ENCODE data around the gene TACR2. TPM values are rescaled to one million over a fixed set of nuclear protein-coding genes. Genes with fewer than 3 reads are reported as not detected.

Gene TACR2
- total RNA-seq, 1 experiment from 2014 or later: 0.04 TPM

DNA sequence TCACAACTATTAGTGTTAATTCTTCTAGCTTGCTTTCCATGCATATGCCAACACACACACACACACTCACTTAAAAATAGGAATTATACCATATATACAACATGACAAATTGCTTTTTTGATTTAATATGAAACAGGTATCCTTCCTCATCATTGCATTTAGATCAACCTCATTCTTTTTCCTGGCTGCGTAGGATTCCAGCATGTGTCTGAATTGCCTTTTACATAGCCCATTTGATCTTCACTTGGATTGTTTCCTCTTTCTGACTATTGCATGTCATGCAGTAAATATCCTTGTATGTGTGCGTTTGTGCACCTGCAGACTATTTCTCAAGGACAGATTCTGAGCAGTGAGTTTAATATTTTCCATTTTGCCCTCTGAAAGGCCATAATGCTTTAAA lies 28.2 kb downstream of the TACR2 start:
- no peaks in the 10 kb centered on the region for H3K9me3 ChIP-seq (replicated peaks)
- H3K4me1 ChIP-seq: peaks cover 3% of the 10 kb centered on the region; the same call in 1 of the 2 replicates
- H3K4me3 ChIP-seq: no peak overlapping the region
- no peak overlapping the region for H3K27ac ChIP-seq
- no peaks in the 10 kb centered on the region for H3K27me3 ChIP-seq
- DNase-seq: no peak
- H3K36me3 ChIP-seq: peaks cover 3% of the 10 kb centered on the region; the same call in 1 of the 2 replicates

DNA sequence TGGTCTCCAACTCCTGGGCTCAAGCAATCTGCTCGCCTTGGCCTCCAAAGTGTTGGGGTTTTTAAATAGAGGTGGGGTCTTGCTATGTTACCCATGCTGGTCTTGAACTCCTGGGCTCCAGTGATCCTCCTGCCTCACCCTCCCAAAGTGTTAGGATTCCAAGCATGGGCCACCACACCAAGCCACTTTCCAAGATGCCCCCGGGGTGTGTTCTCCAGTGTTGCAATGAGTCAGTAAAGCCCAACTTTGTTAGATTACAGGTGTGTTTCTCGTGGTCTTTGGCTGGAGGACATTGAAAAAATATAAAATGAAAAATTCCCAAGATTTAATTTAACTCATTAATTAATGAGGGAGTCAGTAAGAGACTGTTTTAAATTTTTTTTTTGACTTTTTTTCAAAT lies 29.2 kb downstream of the TACR2 start:
- Histone ChIP-seq H3K27me3 (no peaks in the 10 kb centered on the region), H3K9me3 (replicated peaks) (no peaks in the 10 kb centered on the region), H3K4me3 (no peak overlapping the region), H3K27ac (no peak overlapping the region), H3K4me1 (peaks cover 4% of the 10 kb centered on the region; the same call in 1 of the 2 replicates), H3K36me3 (peaks cover 3% of the 10 kb centered on the region; the same call in 1 of the 2 replicates)
- DNase-seq: no peak

DNA sequence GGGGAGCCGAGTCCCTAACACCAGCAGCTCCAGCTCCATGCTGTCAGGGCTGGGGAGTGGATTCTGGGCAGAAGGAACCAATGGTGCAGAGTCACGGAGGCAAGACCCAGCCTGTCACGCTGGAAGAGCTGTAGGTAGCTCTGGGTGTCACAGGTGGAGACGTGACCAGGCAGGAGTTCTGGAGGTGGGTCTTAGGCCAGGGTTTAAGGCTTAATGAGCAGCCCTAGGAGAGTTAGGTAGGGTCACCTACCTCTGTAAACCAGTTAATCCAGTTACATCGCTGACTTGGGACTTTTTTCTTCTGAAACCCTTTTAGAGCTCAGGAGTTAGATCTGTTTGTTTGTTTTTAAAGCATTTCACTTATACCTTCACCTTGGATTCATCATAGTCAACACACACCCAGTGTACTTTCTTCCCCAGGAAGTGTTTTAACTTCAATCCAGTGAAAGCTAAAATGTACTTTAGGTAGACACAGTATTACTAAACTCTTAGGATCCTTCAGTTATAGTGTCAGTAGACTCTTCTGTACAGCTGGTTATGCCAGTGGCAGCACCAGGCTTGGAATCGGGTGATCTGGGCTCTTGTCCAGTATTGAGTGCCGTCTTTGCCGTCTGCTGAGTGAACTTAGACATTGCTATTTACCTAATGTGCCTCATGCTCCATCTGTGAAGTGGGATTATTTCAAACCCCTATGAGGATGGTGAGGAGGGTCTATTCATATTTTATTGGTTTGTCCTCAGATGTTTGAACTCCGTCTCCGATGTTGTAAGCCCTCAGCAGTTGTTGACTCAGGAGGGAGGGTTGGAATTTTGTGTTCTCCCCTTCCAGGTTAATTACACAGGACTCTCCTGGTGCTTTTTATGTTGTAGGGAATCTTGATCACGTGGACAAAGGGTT lies 31.0 kb downstream of the TACR2 start:
- peaks cover 3% of the 10 kb centered on the region; the same call in 1 of the 2 replicates for H3K36me3 ChIP-seq
- no peak overlapping the region for H3K27ac ChIP-seq
- no peak overlapping the region for H3K4me3 ChIP-seq
- peaks cover 4% of the 10 kb centered on the region; the same call in 1 of the 2 replicates for H3K4me1 ChIP-seq
- no peaks in the 10 kb centered on the region for H3K27me3 ChIP-seq
- no peaks in the 10 kb centered on the region for H3K9me3 ChIP-seq (replicated peaks)
- no peak for DNase-seq

DNA sequence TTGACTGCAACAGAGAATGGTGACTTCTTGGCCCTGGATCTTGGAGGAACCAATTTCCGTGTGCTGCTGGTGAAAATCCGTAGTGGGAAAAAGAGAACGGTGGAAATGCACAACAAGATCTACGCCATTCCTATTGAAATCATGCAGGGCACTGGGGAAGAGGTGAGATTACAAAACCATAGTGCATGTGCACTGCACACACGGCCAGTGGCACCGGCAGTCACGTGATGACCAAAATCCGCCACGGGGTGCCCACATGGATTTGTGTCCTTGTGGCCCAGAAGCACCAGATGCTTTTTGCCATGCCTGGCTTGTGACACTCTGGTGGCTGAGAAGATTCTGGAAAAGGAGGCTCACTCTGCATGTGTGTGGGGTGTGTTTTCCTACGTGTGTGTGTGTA lies 32.4 kb downstream of the TACR2 start:
- Histone ChIP-seq H3K27ac (no peak overlapping the region), H3K9me3 (replicated peaks) (no peaks in the 10 kb centered on the region), H3K4me3 (no peak overlapping the region), H3K4me1 (peaks cover 4% of the 10 kb centered on the region; the same call in 1 of the 2 replicates), H3K27me3 (no peaks in the 10 kb centered on the region), H3K36me3 (peaks cover 3% of the 10 kb centered on the region; the same call in 1 of the 2 replicates)
- no peak for DNase-seq

DNA sequence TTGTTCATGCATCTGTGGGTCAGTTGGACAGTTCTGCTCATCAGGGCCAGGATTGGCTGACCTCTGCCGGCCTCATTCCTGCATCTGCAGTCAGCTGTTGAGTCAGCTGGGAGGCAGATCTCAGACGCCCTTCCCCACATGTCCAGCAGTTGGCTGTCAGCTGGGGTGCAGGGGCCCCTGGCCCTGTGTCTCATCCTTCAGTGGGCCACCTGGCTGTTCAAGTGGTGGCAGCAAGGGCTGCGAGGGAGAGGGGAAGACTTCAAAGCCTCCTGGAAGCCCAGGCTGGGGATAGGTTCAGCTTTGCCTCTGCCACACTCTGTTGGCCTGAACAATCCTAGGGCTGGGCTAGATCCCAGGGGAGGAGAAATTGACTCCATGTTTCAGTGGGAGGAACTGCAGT lies 33.2 kb downstream of the TACR2 start:
- H3K27me3 ChIP-seq: no peaks in the 10 kb centered on the region
- no peak overlapping the region for H3K4me3 ChIP-seq
- peaks cover 3% of the 10 kb centered on the region; the same call in 1 of the 2 replicates for H3K36me3 ChIP-seq
- peak; percentile 34 to 36 for DNase-seq
- no peaks in the 10 kb centered on the region for H3K9me3 ChIP-seq (replicated peaks)
- H3K4me1 ChIP-seq: peaks cover 4% of the 10 kb centered on the region; the same call in 1 of the 2 replicates
- H3K27ac ChIP-seq: no peak overlapping the region

DNA sequence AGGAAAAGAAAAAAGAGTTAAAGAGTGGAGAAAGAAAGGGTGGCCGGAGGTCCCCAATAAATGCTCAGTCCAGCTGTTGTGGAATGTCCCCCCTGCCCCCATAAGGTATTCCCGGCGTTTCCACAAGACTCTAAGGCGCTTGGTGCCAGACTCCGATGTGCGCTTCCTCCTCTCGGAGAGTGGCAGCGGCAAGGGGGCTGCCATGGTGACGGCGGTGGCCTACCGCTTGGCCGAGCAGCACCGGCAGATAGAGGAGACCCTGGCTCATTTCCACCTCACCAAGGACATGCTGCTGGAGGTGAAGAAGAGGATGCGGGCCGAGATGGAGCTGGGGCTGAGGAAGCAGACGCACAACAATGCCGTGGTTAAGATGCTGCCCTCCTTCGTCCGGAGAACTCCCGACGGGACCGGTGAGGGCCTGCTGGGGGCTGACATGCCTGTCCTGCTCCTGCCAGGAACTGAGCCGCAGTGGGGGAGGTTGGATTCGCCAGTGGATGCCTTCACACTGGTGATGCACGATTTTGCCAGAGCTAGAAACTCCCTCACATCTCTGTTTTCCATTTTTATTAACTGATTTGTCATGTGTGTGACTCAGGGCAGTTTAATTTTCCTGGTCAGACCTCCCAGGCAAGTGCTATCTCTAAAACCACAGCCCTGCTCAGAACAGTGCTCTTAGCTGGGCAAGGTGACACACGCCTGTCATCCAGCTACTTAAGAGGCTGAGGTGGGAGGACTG lies 34.2 kb downstream of the TACR2 start:
- Histone ChIP-seq H3K4me3 (no peak overlapping the region), H3K27me3 (no peaks in the 10 kb centered on the region), H3K4me1 (peaks cover 4% of the 10 kb centered on the region; the same call in 1 of the 2 replicates), H3K36me3 (peaks cover 3% of the 10 kb centered on the region; the same call in 1 of the 2 replicates), H3K9me3 (replicated peaks) (no peaks in the 10 kb centered on the region), H3K27ac (no peak overlapping the region)
- DNase-seq: no peak

DNA sequence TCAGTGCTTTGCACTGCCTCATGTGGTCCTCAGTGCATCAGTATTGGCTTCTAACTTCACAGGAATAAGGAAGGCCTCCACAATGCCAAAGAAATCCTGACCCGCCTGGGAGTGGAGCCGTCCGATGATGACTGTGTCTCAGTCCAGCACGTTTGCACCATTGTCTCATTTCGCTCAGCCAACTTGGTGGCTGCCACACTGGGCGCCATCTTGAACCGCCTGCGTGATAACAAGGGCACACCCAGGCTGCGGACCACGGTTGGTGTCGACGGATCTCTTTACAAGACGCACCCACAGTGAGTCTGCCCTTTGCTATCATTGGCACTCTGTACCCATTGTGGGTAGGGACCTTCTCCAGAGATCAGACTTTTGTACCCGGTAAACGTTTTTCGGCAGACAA lies 36.9 kb downstream of the TACR2 start:
- no peaks in the 10 kb centered on the region for H3K27me3 ChIP-seq
- no peak overlapping the region for H3K27ac ChIP-seq
- H3K9me3 ChIP-seq (replicated peaks): no peaks in the 10 kb centered on the region
- H3K36me3 ChIP-seq: peaks cover 3% of the 10 kb centered on the region; the same call in 1 of the 2 replicates
- H3K4me1 ChIP-seq: peaks cover 4% of the 10 kb centered on the region; the same call in 1 of the 2 replicates
- no peak for DNase-seq
- no peak overlapping the region for H3K4me3 ChIP-seq

DNA sequence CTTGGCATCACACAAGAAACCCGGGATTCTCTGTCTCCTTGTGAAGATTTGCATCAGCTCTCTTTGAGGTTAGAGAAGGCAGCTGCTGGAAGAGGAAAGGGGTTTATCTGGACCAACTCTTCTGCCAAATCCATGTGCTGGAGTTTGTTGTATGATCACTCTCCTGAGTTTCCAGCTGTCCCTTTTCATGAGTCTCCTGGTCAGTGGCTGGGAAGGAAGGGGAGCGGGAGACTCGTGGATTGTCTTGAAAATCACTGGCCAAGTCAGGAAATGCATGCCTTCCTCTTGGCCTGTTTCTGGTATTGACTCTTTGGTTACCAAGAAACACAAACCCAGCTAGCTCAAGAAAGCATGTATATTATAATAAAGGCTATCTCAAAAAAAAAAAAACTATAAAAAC lies 38.8 kb downstream of the TACR2 start:
- no peaks in the 10 kb centered on the region for H3K9me3 ChIP-seq (replicated peaks)
- no peak for DNase-seq
- H3K4me3 ChIP-seq: no peak overlapping the region
- no peaks in the 10 kb centered on the region for H3K27me3 ChIP-seq
- no peaks in the 10 kb centered on the region for H3K36me3 ChIP-seq
- H3K4me1 ChIP-seq: no peaks in the 10 kb centered on the region
- no peak overlapping the region for H3K27ac ChIP-seq

DNA sequence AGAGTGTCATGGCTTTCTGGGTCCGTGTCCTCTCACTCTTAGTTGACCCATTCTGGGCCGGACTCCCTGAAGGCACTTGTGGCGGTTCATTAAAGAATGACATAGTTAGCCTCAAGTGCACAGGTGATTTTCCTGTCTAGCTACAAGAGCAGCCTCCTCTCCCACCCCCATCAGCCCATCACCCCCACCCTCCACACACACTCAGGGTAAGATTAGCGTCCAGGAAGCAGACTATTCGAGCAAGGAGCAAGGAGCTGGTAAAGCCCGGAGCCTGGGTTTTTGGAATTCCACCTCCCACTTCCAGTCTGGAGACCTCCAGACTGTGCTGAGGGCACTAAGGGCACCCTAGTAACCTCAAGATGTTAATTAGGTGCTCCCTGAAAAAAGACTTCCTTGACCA lies 39.5 kb downstream of the TACR2 start:
- H3K4me1 ChIP-seq: no peaks in the 10 kb centered on the region
- DNase-seq: no peak

DNA sequence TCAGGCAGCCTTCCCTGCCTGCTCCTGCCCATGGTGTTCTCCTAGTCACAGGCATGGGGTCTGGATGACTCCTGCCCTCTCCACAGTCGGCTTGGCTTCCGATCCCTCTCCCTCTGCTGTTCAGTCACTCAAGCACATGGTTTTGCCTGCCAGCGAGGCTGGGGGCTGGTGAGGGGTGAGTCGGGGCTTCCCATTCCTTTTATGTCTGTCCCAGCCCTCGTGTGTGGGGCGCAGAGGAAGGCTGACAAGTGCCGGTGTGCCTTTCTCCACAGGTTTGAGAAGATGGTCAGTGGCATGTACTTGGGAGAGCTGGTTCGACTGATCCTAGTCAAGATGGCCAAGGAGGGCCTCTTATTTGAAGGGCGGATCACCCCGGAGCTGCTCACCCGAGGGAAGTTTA lies 40.1 kb downstream of the TACR2 start:
- H3K36me3 ChIP-seq: no peaks in the 10 kb centered on the region
- no peak for DNase-seq
- H3K27me3 ChIP-seq: no peaks in the 10 kb centered on the region
- no peaks in the 10 kb centered on the region for H3K4me1 ChIP-seq
- H3K9me3 ChIP-seq (replicated peaks): no peaks in the 10 kb centered on the region
- H3K27ac ChIP-seq: no peak overlapping the region
- no peak overlapping the region for H3K4me3 ChIP-seq

More for the DNA sequence above, 39.5 kb downstream of the TACR2 start:
- H3K27ac ChIP-seq: no peak overlapping the region
- no peaks in the 10 kb centered on the region for H3K9me3 ChIP-seq (replicated peaks)
- no peaks in the 10 kb centered on the region for H3K36me3 ChIP-seq
- no peaks in the 10 kb centered on the region for H3K27me3 ChIP-seq
- H3K4me3 ChIP-seq: no peak overlapping the region

DNA sequence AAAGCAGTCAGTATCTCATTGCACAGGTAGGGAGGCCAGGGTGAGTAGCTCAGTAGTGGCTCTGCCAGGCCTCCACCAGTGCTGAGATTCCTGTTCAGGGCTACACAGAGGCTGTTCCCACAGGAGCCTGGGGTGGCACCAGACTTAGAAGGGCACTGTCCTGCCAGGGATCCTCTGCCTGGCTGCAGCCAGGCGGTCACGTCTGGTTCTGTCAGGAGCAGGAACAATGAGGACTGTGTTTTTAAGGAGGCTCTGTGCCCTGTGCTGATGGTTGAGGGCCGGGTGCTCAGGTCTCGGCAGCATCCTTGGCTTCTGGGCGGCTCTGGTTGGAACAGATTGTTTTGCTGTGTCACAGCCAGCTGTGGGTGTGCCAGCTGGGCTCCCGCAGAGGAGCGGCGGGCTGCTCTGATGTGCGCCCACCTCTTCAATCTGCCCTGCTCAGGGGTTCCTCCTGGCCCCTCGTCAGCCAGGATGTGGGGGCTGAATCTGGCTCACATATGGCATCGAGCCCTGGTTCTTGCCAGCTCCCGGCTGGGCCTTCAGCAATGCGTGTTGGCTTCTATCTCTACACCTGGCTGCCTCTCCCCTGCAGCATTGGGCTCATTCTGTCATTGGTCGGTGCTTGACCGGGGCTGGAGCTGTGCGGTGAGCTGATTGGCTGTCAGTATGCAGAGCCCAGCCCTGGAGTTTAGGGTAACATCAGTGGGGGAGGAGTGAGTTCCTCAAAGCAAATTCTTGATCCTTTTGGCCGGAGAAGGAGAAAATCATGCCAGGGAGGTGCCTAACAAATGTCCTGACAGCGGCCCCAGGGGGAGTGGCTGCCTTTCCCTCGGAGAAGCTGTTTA lies 41.2 kb downstream of the TACR2 start:
- H3K36me3 ChIP-seq: no peaks in the 10 kb centered on the region
- H3K4me1 ChIP-seq: no peaks in the 10 kb centered on the region

DNA sequence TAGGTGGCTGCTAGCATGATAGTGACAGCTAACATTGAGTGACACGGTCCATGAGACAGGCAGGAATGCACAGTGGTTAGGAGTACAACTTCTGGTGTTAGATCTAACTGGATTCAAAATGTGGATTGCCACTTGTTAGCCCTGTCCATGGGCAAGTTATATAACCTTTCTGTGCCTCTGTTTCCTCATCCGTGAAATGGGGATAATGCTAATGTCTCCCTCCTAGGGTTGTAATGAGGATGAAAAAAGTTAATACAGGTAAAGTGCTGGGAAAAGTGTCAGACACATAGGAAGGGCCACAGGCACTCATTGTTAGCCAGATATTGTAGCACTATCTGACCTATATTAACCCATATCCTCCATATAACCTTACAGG lies 41.8 kb downstream of the TACR2 start:
- Histone ChIP-seq H3K9me3 (replicated peaks) (no peaks in the 10 kb centered on the region), H3K4me3 (no peak overlapping the region), H3K27me3 (no peaks in the 10 kb centered on the region), H3K27ac (no peak overlapping the region), H3K4me1 (no peaks in the 10 kb centered on the region), H3K36me3 (no peaks in the 10 kb centered on the region)
- DNase-seq: no peak

More for the DNA sequence above, 41.2 kb downstream of the TACR2 start:
- H3K4me3 ChIP-seq: no peak overlapping the region
- DNase-seq: no peak
- no peaks in the 10 kb centered on the region for H3K27me3 ChIP-seq
- H3K27ac ChIP-seq: no peak overlapping the region
- H3K9me3 ChIP-seq (replicated peaks): no peaks in the 10 kb centered on the region

DNA sequence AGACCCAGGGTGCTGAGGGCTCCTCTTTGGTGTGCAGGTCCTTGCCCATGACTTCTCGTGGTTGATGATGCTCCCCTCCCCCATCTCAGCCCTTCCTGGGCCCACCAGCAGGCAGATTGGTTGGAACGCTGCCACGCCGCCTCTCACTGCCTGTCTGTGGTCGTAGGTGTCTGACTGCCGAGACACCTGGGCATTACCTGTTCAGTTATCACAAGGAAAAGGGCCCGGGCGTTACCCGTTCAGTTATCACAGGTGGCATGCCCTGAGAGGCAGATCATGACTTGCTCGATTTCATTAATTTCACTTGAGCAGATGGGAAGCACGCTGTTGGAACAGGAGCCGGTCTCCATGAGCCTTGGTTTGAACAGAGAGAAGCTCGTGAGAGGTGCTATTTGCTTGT lies 42.5 kb downstream of the TACR2 start:
- Histone ChIP-seq H3K27ac (no peak overlapping the region), H3K36me3 (no peaks in the 10 kb centered on the region), H3K9me3 (replicated peaks) (no peaks in the 10 kb centered on the region), H3K4me1 (no peaks in the 10 kb centered on the region), H3K4me3 (no peak overlapping the region), H3K27me3 (no peaks in the 10 kb centered on the region)
- no peak for DNase-seq

DNA sequence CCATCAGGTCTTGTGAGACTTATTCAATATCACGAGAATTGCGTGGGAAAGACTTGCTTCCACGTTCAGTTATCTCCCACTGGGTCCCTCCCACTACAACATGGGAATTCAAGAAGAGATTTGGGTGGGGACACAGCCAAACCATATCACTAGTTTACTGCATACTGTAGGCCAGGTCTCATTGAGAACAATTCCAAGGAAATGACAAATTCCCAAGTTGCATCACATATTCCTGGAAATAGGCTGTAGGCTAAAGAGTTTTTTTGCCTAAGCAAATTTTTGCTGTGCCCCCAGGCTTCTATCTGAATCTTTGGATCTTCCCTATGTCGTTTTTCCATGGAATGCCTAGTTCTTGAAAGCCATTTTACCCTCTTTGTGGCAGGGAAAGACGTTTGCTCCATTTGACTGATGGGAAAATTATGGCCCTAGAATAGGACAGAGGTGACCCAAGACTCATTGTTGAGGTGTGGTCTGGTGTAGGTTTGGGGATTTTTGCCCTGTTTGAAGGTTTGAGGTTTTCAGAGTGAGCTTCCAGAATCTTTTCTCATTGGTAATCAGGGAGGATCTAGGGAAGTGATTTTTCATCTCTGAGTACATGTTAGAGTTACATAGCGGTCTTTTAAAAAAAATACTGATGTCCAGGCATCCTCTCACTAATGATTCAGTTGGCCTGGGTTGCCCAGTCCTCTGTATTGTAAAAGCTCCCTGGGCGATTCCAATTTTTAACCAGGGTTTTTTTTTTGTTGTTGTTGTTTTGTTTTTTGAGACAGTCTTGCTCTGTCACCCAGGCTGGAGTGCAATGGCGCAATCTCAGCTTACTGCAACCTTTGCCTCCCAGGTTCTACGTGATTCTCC lies 44.4 kb downstream of the TACR2 start:
- Histone ChIP-seq H3K36me3 (no peaks in the 10 kb centered on the region), H3K27ac (no peak overlapping the region), H3K9me3 (replicated peaks) (no peaks in the 10 kb centered on the region), H3K4me3 (no peak overlapping the region), H3K27me3 (no peaks in the 10 kb centered on the region), H3K4me1 (no peaks in the 10 kb centered on the region)
- no peak for DNase-seq
